ENCODE data around the gene ZNF260.

Gene ZNF260

DNA sequence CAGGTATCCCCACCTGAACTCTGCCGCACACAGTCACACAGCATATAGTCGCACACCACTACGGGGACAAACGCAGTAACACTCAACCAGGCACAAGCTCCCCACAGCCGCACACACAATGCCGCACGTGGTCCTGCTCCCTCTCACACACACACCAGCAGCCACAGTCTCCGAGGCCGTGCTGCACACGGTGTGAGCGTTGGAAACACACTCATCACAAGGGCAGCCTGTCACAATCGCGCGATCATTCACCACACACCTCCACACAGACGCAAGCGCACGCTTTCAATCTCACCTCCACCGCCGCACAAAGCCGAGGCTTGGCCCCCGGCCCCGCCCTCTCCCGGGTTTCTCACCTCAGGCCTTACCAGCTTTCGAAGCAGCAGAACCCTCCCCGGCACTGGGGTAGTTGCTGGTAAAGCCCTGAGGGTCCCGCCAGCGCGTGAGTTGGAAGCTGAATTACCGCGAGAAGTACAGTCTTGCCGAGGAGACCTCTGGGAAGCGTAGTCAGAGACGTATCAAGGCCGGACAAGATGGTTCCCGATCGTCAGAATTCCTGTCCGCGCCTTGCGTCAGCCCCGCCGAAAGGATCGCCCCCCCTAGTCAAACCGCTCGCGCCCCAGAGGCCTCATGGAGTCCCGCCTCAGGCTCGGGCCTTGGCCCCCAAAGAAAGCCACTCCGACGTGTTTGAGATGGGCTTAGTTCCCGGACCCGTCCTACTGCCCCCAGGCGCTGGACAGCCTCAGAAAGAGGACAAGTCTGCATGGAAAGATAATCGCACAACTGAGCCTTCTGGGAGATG lies 38.8 kb downstream of the ZNF260 start, which contains the start of gene ZNF566:
Gene ZNF566, minus strand, starts transcription at position 444 of the 802 bp plus-strand sequence. CDS start 13,004 bp downstream, outside the sequence.
- DNase-seq = peak; percentile 97

DNA sequence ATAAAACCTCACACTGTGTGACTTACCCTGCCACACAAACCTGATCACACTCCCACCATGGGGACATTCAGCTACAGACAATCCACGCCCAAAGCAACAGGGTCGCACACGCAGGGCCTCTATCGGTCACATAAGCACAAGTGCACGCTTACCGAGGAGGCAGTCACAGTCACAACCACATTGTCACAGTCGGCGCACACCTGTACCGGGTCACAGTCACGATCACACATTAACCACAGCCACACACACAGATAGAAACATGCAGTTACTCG lies 39.3 kb downstream of the ZNF260 start:
- peak in 1 of 2 donors; percentile 52 for DNase-seq

DNA sequence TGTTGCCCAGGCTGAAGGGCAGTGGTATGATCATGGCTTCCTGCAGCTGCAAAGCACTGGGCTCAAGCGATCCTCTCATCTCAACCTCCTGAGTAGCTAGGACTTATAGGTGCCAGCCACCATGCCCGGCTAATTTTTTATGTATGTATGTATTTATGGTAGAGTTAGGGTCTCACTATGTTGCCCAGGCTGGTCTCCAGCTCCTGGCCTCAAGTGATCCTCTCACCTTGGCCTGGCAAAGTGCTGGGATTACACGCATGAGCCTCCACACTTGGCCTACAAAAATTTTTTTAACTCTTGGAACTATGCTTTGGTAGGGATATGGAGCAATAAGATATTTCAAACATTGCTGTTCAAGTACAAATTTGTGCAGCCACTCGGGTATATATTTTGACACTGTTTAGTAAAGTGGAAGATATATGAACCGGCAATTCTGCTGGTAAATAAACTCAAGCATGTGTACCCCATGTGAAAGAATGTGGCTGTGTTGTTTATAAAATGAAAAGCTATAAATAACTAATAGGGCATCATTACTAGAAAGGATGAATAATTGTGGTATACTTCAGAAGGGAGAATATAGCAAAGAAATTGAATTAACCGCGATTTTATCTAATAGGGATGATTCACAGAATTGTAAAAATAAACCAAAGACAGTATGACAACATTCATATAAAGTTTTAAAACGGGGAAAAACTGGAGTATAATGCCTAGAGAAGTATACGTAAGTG lies 39.8 kb downstream of the ZNF260 start:
- DNase-seq = no peak

DNA sequence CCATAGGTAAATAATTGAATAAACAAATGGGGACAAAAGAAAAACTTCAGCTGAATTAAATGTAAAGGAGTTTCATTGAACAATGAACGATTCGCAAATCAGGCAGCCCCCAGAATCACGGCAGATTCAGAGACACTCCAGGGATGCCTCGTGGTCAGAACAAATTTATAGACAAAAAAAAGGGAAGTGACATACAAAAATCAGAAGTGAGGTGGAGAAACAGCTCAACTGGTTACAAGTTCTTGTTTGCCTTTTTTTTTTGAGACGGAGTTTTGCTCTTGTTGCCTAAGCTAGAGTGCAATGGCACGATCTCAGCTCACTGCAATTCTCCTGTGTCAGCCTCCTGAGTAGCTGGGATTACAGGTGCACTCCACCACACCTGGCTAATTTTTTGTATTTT lies 44.4 kb downstream of the ZNF260 start:
- DNase-seq = no peak

DNA sequence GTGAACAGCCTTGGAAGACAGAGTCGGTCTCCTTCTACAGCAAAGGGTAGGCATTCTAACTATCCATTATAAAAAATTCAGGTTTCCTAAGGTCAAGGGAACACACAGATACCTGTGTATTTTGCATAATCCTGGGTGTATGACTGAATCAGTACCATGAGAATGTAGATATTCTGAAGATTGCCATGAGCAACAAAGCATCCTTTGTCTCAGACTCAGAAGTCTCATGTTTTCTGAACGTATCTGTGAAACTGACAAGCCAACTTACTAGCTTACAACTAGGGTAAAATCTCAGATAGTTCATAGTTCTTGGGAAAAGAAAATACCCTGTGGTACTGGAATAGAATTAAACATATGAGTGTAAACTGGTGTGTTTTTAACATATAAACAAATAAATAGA lies 45.2 kb downstream of the ZNF260 start:
- DNase-seq = no peak

Data from CD4-positive, alpha-beta T cell treated with Interleukin-4 for 1 hour (primary cell).